Stimulated activated naive CD8-positive, alpha-beta T cell treated with anti-CD3 and anti-CD28 coated beads, Interleukin-15, Interleukin-2, amounts not matched to agents 100 U/mL and 50 U/mL, for 24 hours (primary cell): ENCODE results near the gene RIPOR1.
"Not testable (repeated sequence)": the region's sequence is repeated elsewhere in the genome, so short reads cannot be mapped to it uniquely, and the experiment has no call there.

ENCODE experiments used
- ATAC-seq: fragments of 150-1000 bp; cut with Tn5 transposase; one replicate; pipeline ENCODE4 v1.10.0; 2021
- DNase-seq: peaks from one replicate; pipeline ENCODE4 v3.0.0; 2021

Gene RIPOR1

DNA sequence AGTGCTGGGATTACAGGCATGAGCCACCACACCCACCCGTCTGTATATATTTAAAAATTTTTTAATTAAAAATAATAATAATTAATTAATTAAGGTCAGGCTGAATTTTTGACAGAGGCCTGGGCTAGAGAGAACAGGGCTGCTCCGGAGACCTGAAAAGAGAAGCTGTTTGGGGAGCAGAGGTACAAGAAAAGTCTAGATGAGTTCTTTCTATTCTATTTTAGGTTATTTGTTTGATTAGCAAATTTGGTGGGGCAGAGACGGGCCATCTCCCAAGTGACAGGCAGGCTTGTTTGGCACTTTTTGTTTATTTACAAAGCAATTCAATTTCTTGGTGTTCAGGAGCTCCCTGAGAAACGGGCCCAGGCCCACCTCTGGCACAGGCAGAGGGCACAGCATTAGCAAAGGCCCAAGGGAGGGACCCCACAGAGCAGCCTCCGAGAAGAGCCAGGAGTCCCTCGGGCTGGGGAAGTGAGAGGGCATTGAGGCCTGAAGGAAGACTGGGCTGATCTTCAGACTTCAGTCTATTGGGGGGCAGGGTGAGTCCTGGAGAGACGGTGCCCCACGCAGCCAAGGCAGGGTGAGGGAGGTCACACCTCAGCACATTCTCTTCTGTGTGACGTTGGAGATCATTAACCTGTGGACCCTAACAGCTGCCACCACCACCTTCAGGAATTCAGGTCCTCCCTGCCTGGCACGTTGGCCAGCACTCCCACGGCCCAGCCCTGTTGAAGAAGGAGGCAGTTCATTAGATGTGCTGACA, 10.8 kb upstream of the RIPOR1 start:
- ATAC-seq (no peak), DNase-seq (no peak)

DNA sequence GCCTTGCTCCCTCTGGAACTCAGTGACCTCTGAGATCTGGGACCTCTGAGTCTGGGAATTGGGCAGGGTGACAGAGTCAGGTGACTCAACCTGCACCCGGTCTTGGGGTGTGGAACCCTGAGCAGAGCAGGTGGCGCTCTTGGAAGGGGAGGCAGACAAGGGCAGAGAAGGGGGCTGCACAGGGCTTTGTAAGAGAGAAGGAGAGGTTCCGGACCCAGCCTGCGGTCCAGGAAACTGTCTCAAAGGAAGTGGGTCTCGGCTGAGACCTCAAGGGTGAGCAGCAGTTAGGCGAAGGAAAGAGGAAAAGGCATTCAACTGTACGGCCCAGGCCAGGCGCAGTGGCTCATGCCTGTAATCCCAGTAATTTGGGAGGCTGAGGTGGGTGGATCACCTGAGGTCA, 10.0 kb upstream of the RIPOR1 start:
- ATAC-seq = no peak
- no peak for DNase-seq

DNA sequence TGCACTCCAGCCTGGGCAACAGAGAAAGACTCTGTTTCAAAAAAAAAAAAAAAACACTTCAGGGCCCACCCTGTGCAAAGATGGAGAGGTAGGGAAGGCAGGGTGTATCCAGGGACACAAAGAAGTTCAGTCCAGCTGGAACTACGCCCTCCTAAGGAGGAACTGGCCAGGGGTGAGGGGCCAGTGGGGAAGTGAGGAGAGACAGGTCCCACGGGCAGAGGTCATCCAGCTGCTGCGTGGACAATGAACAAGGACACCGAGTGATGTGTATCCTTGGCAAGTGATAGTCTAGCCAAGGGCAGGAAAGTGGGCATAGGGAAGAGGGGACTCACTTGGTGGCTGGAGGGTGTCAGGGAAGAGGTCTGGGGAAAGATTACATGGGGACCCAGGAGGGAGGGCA, 9.4 kb upstream of the RIPOR1 start:
- ATAC-seq = no peak
- no peak for DNase-seq

DNA sequence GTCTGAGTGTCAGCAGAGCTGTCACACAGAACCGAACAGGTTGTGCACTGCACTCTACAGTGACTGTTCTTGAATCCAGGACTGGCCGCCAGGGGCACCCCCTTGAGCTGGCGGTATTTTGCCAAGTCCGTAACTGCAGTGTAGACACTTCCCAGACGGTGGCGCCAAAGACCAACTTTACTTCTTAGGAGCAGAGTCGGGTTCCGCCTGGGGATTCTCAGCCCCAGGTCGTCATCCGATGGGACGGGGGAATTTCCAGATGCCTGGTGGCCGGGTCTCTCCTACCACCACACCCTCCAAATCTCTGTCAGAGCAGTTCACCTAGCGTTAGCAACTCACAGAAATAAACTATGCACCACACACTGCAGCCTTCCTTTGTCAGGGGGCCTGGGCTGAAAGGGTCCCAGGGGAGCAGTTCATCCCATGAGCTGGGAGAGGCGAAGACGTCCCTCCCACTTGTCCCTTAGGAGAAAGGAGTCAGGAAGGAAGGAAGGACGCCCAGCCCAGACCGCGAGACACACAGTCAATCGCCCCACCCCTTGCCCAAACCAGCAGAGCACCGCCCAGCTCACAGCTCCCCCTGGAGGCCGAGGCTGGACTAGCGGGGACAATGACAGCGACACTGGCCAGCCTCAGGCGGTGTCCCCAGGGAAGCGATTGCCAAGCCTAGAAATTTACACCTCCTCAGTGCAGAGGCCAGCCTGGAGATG, 7.4 kb upstream of the RIPOR1 start:
- ATAC-seq (peak; percentile 91), DNase-seq (peak; percentile 98)

DNA sequence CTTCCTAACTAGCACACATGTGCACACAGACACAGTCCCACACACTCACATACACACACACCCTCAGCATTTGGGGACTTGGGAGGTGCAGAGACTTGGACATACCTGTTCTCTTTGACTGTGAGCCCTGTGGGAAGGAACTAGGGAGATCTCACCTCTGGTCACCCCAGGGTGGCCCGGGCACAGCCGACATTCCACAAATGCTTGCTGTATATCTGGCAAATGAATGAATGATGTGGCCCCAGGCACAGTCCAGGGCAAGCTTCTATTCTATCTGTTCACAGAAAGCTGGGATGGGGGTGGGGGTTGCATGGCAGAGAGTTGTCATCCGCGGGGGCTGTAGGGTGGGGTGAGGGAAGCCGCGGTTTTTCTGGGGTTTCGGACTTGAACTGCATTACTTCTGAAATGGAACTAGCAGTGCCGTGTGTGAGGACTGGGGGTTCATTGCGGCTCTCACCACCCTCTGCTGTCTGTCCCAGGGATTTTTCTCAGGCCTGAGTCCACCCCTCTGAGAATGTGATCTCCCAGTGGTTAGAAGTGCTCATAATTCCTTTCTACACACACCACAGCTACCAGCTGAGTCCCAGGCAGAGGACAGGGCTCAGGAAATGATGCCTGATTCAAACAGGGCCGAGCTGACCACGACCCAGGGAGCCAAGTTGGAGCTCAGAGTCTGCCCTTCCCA, 3.3 kb upstream of the RIPOR1 start:
- DNase-seq (no peak), ATAC-seq (no peak)

DNA sequence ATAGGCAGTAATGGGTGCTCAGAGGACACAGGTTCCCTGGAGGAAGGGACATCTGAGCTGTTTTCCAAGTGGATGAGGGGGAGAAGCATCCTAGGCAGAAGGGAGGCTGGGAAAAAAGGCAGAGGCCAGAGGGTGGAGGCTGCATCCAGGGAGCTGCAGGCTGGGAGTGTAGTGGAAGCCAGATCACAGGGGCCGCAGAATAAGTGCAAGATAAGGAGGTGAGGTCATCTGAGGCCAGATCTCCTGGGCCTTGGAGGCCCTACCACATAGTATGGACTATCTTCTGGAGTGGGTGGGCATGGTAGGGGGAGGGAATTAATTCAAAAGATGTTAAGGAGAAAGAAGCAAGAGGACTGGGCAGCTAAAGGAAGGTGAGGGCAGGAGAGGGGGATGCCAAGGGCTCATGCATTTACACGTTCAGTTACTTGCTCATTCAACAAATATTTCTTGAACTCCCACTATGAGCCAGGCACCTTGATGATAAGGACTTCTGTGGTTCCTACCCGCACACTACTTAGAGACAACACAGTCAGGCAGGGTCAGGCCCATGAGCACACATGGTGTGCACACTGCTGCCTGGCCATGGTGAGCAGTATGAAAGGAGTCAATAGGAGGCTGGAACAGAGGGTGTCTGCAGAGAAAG, 2.4 kb upstream of the RIPOR1 start:
- DNase-seq (no peak), ATAC-seq (no peak)

DNA sequence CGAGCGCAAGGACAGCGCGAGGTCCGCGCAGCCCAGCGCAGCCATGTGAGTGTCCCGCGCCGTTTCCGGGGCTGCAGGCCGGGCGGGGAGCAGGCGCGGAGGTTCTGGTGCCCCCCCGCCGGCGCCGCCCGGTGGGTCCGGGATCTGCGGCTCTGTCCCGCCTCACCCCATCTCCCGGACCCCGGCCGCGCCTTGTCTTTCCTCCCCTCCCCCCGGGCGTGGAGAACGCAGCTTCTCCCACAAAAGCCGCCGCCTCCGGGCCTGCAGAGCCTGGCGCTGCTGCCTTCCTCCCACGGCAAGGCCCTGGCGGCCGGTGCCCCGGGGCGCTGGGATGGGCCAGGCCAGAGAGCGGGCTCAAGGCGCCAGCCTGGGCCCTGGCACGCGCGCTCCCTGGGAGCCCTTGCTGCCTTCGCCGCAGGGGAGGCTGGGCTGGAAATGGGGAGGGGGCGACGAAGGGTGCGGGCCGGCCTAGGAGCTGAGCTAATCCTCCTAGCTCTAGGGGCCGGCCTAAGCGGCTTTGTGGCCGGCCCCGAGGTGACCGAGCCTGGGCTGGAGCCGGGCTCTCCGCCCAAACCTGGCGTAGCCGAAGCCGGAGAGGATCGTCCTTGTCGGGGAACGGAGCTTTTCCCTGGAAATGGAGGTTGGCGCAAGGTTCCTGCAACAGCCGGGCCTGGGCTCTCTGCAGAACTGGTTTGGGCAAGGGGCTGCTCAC, 397 bp downstream of the RIPOR1 start:
- ATAC-seq (peak; percentile 34), DNase-seq (peak; percentile 50)

DNA sequence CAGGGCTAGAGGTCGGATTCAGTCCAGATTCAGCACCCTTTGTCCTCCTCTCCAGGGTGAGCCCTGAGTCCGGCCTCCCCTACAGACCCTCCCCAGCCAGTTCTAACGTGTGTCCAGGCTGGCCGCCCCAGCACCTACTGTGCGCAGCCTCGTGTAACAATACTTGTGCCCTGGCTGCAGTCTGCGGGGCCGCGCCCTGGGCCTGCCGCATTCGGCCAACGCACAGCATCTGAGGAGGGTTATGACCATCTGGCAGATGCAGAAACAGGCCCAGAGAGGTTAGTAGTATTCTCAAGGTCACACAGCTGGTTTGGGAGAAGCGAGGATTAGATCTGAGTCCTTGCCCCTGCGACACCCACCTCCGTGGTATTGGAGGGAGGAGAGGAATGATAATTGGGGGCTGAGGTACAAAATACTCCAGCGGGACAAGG, 968 bp downstream of the RIPOR1 start:
- DNase-seq (no peak), ATAC-seq (no peak)

DNA sequence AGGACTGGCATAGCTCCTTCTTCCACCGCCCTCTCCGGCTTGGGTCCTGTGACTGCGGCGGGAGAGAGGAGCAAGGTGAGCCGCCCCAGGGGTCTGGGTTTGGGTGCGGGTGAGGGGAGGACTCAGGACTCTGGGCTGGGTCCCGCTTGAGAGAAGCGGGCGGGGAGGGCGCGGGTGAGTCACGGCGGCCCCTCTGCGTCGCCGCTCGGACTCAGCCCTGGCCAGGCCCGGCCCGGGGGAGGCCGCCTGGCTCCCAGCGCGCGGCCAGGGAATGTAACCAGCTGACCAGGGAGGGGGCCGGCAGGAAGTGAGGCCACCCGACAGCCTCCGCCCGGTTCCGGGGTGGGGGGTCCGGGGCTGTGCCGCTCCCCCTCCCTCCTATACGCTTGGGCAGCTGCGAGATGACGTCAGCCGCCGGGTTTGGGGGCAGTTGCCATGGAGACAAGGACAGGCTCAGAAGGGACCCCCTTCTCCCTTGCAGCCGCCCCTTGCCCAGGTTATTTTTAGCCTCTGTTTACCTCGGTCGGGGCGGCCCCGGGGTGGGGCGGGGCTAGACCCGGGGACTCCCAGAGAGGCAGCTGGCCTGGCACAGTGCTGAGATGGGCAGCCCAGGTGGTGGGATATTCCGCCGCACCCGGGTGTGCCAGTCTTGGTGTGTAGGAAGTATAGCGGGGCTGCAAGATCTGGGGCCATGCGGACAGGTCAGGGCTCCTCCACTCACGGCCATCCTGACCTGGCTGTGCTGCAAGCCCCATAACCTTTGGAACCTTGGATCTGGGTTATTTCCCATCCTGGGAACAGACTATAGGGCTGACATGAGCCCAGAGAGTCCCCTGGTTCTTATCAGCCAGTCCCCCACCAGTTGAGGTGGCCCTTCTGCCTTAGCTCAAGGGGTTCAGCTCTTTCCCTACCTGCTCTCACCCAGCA, 1.6 kb downstream of the RIPOR1 start:
- ATAC-seq (peak; percentile 34), DNase-seq (peak; percentile 55)

DNA sequence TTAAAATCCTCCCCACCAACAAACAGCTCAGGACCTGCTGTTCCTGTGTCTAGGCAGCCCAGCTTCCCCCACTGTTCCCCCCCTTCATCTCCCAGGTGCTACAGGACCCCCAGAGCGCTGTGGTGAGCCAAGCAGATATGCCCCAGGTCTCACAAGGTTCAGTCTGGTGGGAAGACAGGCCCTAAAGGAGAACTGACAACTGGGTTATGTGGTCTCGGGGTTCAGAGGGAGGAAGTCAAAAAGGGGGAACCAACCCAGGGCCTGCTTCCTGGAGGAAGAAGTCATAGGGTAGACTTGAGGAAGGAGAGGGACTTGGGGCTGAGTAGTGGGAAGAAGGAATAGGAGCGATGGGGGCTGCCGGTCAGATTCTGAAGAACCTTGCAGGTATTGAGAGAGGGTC, 2.6 kb downstream of the RIPOR1 start:
- ATAC-seq (no peak), DNase-seq (no peak)

DNA sequence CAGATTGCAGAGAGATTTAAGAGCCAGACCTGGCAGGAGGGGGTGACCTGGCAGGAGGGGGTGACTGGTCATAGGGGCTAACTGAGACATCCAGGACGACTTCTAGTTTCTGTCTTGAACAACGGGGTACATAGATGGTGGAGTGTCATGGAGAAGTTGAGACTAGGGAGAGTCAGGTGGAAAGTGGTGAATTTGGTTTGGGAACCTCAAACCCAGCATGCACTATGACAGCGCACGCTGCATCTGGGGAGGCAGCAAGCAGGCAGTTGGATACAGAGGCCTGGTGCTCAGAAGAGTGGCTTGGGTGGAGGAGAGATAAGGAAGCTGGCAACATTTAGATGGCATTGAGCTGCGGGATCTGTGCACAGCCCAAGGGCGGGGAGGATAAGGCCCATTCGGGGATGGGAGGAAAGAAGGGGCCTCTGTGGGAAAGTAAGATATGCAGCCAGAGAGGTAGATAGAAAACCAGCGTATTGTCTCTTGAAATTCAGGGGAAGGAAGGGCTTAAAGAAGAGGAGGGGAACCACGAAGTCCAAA, 4.5 kb downstream of the RIPOR1 start:
- ATAC-seq = no peak
- no peak for DNase-seq

DNA sequence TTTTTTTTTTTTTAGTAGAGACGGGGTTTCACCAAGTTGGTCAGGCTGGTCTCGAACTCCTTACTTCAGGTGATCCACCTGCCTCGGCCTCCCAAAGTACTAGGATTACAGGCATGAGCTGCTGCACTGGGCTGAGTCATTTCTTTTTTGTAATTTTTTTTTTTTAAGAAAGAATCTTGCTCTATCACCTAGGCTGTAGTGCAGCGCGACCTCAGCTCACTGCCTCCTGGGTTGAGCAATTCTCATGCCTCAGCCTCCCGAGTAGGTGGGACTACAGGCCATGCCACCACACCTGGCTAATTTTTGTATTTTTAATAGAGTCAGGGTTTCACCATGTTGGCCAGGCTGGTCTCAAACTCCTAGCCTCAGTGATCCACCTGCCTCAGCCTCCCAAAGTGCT, 5.4 kb downstream of the RIPOR1 start:
- not testable (repeated sequence) for DNase-seq, ATAC-seq

DNA sequence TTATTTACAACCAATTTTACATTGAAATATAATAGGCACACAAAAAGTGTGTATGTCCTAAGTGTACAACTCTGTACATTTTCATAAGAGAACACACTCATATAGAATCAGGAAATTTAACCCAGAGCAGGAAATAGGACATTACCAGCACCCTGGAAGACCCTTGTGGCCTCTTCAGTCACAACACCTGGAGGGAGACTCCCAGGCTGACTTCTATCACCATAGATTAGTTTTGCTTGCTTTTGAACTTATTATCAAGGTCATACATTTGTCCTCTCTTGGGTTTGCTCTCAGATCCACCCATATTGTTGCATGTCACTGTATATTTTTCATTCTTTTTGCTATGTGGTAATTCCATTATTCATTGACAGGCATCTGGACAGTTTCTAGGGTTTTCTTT, 5.8 kb downstream of the RIPOR1 start:
- ATAC-seq (no peak), DNase-seq (no peak)

DNA sequence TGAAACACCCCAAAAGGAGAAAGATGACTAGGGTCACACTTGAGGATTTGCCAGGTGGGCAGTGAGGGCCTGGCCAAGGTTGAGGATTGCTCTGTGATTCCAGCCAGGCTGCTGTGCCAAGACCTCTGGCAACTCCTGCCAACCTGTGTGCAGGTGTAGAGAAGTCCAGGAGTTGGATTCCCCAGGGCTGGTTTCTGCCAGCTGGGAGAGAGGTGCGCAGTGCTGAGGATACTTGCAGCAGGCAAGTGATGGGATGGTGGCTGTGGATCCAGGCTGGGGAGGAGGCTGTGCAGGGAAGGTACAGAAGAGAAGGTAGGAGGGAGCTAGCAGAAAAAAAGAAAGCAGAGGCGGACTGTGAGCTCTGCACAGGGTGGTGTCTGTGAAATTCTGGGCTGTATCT, 6.6 kb downstream of the RIPOR1 start:
- ATAC-seq = no peak
- DNase-seq = no peak

DNA sequence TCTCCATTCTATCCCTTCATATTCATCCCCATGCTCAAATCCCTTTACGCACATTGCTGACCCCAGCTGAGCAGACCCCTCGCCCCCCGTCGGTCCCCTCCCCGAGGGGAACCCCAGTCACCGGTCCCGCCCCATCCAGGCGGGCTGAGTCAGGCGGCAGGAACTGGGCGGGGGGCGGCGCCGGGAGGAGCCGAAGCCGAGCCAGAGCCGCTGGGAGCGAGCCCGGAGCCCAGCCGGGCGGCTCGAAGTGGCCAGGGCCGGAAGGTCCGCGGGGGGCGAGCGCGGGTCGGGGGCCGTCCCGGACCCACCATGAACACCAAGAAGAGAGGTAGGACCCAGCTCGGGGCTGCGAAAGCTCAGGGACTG, 8.6 kb downstream of the RIPOR1 start:
- ATAC-seq = peak; percentile 28
- peak; percentile 67 for DNase-seq

DNA sequence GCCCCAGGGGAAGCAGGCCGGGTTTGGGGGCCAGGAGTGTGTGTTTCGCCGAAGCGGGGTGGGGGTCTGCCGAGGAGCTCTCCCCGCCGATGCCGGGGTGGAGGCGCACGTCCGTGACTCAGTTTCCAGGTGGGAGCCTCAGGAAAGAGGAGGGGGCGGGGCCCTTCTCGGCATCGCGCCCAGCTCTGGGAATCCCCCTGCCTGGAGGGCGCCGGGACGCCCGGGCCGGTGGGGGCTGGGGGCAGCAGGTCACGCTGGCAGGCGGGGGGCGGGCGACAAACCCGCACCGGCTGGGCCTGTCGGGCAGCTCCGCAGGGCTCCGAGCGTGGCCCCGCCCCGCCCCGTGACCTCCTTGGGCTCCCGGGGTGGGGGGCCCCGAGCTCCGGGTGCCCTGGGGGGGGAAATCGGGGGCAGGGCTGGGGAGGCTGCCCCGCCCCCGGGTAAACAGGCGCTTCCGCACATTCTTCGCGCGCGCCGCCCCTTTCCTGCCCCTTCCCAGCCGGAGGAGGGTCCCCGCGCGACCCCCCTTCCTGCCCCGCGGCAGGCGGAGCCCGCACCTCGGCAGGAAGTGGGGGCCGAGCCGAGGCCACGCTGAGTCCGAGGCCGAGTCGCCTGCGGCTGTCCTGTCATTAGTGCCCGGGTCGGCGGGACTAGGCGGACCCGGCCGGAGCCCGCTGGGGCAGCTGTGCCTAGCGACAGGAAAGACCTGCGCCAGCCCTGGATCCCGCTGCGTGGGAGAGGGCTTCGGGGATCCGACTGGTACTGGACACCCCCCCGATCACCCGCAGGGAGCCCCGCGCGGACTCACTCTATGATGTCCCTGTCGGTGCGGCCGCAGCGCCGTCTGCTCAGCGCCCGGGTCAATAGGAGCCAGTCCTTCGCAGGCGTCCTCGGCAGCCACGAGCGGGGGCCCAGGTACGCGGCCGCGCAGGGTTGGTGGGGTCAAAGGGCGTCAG, 9.3 kb downstream of the RIPOR1 start:
- ATAC-seq (peak; percentile 15), DNase-seq (peak; percentile 57)

DNA sequence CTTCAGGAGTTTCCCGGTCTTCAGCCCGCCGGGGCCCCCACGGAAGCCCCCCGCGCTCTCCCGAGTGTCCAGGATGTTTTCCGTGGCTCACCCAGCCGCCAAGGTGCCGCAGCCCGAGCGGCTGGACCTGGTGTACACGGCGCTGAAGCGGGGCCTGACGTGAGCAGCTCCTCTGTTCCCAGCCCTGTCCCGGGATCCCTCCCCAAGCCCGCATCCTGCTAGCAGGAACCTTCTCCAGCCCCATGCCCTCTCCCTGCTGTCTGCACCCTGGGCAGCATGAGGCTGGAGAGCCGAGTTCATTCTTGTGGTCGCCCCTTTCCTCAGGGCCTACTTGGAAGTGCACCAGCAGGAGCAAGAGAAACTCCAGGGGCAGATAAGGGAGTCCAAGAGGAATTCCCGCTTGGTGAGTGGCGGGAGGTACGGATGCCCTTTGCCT, 10.1 kb downstream of the RIPOR1 start:
- ATAC-seq (no peak), DNase-seq (no peak)

DNA sequence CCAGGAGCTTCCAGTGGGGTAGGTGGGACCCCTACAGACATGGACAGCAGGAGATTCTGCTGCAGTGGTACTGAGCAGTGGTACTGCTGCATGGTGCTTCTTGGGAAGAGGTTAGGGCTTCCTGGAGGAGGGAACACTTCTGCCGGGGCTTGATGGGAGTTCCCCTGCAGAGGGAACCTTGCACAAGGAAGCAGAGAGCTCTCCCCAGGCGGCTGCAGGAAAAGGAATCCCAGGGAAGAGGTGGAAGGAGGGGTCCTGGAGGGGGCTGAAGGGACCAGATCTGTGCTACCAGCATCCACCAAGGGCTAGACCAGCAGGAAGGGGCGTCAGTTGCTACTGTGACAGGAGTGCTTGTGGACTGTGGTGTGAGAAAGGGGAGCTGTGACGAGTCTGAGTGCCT, 10.6 kb downstream of the RIPOR1 start:
- DNase-seq (no peak), ATAC-seq (no peak)
